ENCODE data around the gene PLSCR5. TPM values are rescaled to one million over a fixed set of nuclear protein-coding genes. Genes with fewer than 3 reads are reported as not detected.

Gene PLSCR5
- not detected for total RNA-seq (2013)
- polyA plus RNA-seq (not detected), polyA minus RNA-seq (not detected in 2 replicates), total RNA-seq (0 to 0.58 (median 0) reads per million in 11 experiments)

DNA sequence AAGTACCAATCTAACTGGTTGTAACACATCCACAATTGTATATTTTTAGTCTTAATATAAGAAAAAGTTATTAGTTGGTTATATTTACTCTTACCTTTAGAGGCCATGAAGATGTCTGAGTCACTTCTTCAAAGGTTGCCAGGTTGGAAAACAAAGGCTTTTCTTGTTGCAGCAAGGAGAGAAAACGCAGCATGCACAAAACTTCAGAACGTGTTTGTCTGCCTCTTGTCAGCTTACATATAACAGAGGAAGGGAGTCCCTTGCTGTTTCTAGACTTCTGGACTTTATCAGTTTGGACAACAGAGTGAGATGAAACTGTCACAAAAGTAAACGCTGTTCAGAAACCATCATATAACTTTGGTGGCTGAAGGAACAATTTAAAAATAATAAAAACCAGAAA is at the start of gene PLSCR5:
Gene PLSCR5, minus strand, starts transcription at position 241 of the 400 bp plus-strand sequence. Its CDS starts 134 bp downstream, at position 107.
- H3K27ac Mint-ChIP-seq, result no peak within 1 kb of the TSS
- Histone ChIP-seq H3K4me3 (replicated peaks in 1 of 3; ENCODE audit: low read depth in 2 of 3, low read length in 3 of 3) (no peak within 1 kb of the TSS), H3K79me2 (ENCODE audit: insufficient read depth, low read length) (no peaks in the 10 kb centered on the region), H2AFZ (ENCODE audit: insufficient read depth, low read depth, low read length, poor library complexity, severe bottlenecking) (no peak within 1 kb of the TSS), H3K9me3 (replicated peaks in 1 of 2; ENCODE audit: control insufficient read depth in 1 of 2, insufficient read depth in 1 of 2, low read length in 2 of 2) (no peaks in the 10 kb centered on the region), H3K4me1 (ENCODE audit: control insufficient read depth in 1 of 2, insufficient read depth in 2 of 2, low read length in 2 of 2) (no peaks in the 10 kb centered on the region), H4K20me1 (ENCODE audit: insufficient read depth, low read length) (no peaks in the 10 kb centered on the region), H3K36me3 (replicated peaks in 1 of 2; ENCODE audit: control insufficient read depth in 1 of 2, insufficient read depth in 2 of 2, low read length in 2 of 2) (no peaks in the 10 kb centered on the region), H3K9ac (ENCODE audit: insufficient read depth, low read length, poor library complexity, severe bottlenecking) (no peak within 1 kb of the TSS), H3K27ac (ENCODE audit: low read depth in 1 of 2, low read length in 2 of 2) (no peak within 1 kb of the TSS), H3K4me2 (replicated peaks; ENCODE audit: extremely low read depth, low read length, poor library complexity, severe bottlenecking) (no peak within 1 kb of the TSS), H3K27me3 (ENCODE audit: control insufficient read depth in 2 of 2, insufficient read depth in 2 of 2, low read length in 2 of 2) (no peaks in the 10 kb centered on the region)
- no peak for TF ChIP-seq CTCF (IDR thresholded peaks at IDR 0.05)
- H3K4me1 Mint-ChIP-seq, result no peaks in the 10 kb centered on the region
- intact Hi-C loops (cut with micrococcal nuclease), result no loop called here
- no peak for DNase-seq
- H3K36me3 Mint-ChIP-seq, result no peaks in the 10 kb centered on the region
- H3K9me3 Mint-ChIP-seq, result no peaks in the 10 kb centered on the region
- H3K4me3 Mint-ChIP-seq, result no peak within 1 kb of the TSS
- H3K27me3 Mint-ChIP-seq (ENCODE audit: low read depth in 3 of 3), result peaks cover 1 to 7% (median 2%) of the 10 kb centered on the region in 3 donors
- no CpG with 5 or more reads among the region's 3 CpGs for WGBS (ENCODE audit: insufficient coverage)

DNA sequence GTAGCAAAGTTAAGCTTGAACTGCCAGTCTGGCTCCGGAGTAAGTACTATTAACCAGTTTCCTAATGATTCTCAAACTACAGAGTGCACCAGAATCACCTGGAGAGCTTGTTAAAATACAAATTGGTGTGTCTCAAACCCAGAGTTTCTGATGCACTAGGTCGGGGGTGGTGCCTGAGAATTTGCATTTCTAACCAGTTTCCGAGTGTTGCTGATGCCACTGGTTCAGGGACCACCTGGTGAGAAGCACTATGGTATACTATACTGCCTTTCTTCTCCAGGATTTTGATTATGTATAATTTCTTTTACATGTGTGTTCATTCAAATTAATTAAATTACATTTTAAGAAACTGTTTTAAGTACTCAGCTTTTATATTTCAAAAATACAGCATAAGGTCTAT is 48.8 kb upstream of the PLSCR5 start:
- Histone ChIP-seq H3K4me2 (replicated peaks; ENCODE audit: extremely low read depth, low read length, poor library complexity, severe bottlenecking) (no peak overlapping the region), H3K4me3 (replicated peaks in 1 of 3; ENCODE audit: low read depth in 2 of 3, low read length in 3 of 3) (no peak overlapping the region), H3K79me2 (ENCODE audit: insufficient read depth, low read length) (no peaks in the 10 kb centered on the region), H3K36me3 (replicated peaks in 1 of 2; ENCODE audit: control insufficient read depth in 1 of 2, insufficient read depth in 2 of 2, low read length in 2 of 2) (no peaks in the 10 kb centered on the region), H3K27ac (ENCODE audit: low read depth in 1 of 2, low read length in 2 of 2) (no peak overlapping the region), H4K20me1 (ENCODE audit: insufficient read depth, low read length) (no peaks in the 10 kb centered on the region), H3K4me1 (ENCODE audit: control insufficient read depth in 1 of 2, insufficient read depth in 2 of 2, low read length in 2 of 2) (no peaks in the 10 kb centered on the region), H3K9ac (ENCODE audit: insufficient read depth, low read length, poor library complexity, severe bottlenecking) (no peak overlapping the region), H3K9me3 (replicated peaks in 1 of 2; ENCODE audit: control insufficient read depth in 1 of 2, insufficient read depth in 1 of 2, low read length in 2 of 2) (peaks cover 0 to 9% of the 10 kb centered on the region in 2 donors), H3K27me3 (ENCODE audit: control insufficient read depth in 2 of 2, insufficient read depth in 2 of 2, low read length in 2 of 2) (no peaks in the 10 kb centered on the region), H2AFZ (ENCODE audit: insufficient read depth, low read depth, low read length, poor library complexity, severe bottlenecking) (no peak overlapping the region)
- H3K36me3 Mint-ChIP-seq, result no peaks in the 10 kb centered on the region
- H3K27ac Mint-ChIP-seq, result no peak overlapping the region
- DNase-seq, result no peak
- intact Hi-C loops (cut with micrococcal nuclease), result no loop called here
- no CpG with 5 or more reads among the region's 3 CpGs for WGBS (ENCODE audit: insufficient coverage)
- no peaks in the 10 kb centered on the region for H3K4me1 Mint-ChIP-seq
- peaks cover 0 to 8% (median 4%) of the 10 kb centered on the region in 7 donors for H3K9me3 Mint-ChIP-seq
- H3K4me3 Mint-ChIP-seq, result no peak overlapping the region
- peaks cover 0 to 5% (median 0%) of the 10 kb centered on the region in 3 donors for H3K27me3 Mint-ChIP-seq (ENCODE audit: low read depth in 3 of 3)
- TF ChIP-seq CTCF (IDR thresholded peaks at IDR 0.05), result no peak

All from CD14-positive monocyte (primary cell).